Measurements from ENCODE around the gene GIMAP2.
"Not testable (repeated sequence)": the region's sequence is repeated elsewhere in the genome, so short reads cannot be mapped to it uniquely, and the experiment has no call there.

The GIMAP2 gene

GRCh38 chr7:150685219-150686029, at the start of gene GIMAP2:
Gene GIMAP2, plus strand, starts transcription at chr7:150685706. Its CDS starts 1,354 bp downstream, at chr7:150687060.
- DNase-seq: peak; percentile 74

DNA sequence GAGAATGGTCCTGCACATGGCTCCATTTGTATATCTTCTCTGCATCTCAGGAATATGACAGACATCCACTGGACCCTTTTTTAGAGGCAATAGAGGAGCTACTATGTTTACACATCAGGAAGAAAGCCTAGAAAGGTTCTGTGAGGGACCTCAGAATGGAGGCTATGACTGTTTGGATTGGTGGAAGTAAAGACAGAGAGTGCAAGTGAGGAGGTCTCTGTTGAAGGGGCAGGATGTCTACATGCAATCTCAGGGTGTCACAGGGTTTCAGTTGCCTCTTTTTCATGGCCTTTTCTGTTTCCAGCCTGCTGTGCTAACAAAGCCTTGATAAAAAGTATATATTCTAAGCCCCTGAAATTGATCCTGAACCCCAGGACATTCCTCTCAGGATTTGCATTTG, 43.7 kb upstream of the GIMAP2 start:
- DNase-seq: no peak

DNA sequence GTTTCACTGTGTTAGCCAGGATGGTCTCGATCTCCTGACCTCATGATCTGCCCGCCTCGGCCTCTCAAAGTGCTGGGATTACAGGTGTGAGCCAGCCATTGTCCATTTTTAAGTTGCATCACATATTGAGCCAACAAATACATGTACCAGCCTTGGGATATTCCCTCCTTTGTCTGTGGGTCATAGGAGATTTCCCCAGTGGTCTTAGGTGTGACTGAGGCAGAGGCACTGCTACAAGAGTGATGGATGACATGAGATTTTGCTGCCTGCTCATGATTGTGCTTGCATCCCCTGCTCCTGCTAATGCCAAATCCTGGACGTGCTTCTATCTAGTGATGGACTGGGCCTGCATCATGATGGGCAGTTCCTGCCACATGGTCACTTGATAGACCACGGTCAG, 42.6 kb upstream of the GIMAP2 start:
- DNase-seq: no peak

GRCh38 chr7:150645259-150646020, 40.1 kb upstream of the GIMAP2 start:
- no peak for DNase-seq

- peak; percentile 62 for DNase-seq
Observed at GRCh38 chr7:150648353-150649079, 37.0 kb upstream of the GIMAP2 start.

GRCh38 chr7:150649080-150649385, 36.5 kb upstream of the GIMAP2 start:
- DNase-seq: no peak

GRCh38 chr7:150654692-150655091, 30.8 kb upstream of the GIMAP2 start:
- DNase-seq: no peak

GRCh38 chr7:150656047-150656446, 29.5 kb upstream of the GIMAP2 start:
- no peak for DNase-seq

- DNase-seq: no peak
Observed at GRCh38 chr7:150657526-150657925, 28.0 kb upstream of the GIMAP2 start.

DNA sequence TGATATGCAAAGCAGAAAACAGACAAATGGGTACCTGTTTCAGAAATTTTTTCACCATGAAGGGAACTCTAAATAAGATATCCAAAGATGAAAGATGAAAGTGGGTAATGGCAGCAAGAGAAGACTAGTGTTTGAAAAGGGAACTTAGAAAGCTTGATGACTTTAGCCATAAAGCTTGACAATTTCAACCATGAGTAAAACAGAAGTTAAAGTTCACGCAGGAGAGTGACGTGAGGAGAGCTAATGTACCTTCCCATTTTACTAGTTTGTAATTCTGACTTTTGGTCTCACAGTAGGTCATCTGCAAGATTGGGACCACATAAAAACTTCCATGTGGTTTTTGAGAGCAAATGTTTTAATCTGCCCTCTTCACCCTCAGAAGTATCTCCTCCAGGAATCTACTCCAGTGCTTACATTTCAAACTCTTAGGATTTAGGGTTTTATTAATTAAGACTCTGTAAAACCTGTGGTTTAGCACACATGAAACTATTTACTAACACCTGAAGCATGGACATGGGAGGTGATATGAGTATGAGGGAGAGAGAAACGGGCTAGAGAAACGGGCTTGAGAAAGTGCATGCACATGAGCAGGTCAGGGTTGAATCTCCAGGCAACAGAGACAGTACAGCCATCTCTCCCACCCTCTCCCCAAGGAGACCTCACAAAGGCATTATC, 24.4 kb upstream of the GIMAP2 start:
- no peak for DNase-seq

GRCh38 chr7:150662821-150663220, 22.7 kb upstream of the GIMAP2 start:
- not testable (repeated sequence) for DNase-seq

DNA sequence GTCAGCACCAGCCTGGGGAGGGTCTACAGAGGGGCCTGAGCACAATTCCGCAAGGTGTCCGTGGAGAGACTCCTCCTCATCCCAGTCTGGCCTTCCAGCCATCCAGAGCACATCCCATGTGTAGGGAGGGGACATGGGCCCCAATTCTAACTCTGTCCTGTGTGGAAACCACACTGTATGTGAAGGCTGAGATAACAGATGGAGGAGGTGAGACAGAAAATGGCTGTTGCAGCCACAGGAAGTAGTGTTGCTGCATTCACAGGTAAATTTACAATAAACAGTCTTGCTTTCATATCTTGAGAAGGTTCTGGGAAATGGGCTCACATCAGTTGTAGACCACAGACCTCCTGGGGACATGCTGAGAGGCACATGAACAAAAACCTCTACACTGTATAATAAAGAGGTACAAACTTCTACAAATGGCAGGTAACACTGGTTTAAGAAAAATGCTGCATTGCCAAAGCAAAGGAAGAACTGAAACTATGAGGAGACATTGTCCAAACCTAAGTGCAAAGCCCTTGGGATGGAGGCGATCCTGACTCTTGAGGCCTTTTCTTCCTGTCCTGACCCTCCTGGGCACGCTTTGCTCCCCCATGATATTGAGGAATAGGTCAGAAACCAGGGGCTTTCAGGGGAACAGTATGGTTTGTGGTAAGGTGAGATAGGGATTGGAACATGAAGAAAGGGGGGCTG, 21.6 kb upstream of the GIMAP2 start:
- peak; percentile 65 for DNase-seq

GRCh38 chr7:150665089-150665748, 20.3 kb upstream of the GIMAP2 start:
- DNase-seq: no peak

DNA sequence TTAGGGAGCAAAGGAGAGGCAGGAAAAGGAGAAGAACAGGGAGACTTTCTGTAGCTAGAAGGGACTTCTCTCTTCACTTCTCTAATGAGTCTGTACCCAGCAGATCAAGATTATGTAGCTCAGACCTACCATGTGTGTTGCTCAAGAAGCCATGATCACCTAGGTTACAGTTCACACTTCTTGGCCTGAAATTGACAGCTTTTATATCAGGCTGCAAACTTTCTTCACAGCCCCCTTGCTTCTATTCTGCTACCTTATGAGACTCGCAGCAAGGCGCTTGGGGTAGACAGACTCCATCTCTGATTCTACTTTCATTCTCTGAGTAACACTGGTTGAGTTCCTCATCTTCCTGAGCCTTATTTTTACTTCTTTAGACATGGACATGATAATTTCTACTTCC, 19.6 kb upstream of the GIMAP2 start:
- peak; percentile 63 for DNase-seq

GRCh38 chr7:150666412-150666811, 19.1 kb upstream of the GIMAP2 start:
- no peak for DNase-seq

GRCh38 chr7:150668472-150668911, 17.0 kb upstream of the GIMAP2 start:
- DNase-seq: peak; percentile 85

DNA sequence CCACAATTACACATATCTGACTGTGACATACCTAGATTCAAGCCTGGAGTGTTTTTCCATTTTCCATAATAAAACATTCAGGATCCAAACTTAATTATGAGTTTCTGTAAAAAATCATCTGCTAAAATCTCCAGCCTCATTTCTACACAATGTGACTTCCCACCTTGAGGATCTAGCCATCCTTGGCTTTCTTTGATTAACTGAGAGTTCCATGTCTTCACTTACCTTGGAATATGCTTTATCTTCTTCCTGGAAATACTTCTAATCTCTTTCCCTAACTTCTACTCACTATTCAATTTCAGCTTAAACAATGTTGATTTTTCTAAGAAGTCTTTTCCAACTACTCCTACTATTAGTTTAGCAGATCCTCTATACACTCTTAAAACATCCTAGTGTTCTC, 16.5 kb upstream of the GIMAP2 start:
- DNase-seq: no peak

DNA sequence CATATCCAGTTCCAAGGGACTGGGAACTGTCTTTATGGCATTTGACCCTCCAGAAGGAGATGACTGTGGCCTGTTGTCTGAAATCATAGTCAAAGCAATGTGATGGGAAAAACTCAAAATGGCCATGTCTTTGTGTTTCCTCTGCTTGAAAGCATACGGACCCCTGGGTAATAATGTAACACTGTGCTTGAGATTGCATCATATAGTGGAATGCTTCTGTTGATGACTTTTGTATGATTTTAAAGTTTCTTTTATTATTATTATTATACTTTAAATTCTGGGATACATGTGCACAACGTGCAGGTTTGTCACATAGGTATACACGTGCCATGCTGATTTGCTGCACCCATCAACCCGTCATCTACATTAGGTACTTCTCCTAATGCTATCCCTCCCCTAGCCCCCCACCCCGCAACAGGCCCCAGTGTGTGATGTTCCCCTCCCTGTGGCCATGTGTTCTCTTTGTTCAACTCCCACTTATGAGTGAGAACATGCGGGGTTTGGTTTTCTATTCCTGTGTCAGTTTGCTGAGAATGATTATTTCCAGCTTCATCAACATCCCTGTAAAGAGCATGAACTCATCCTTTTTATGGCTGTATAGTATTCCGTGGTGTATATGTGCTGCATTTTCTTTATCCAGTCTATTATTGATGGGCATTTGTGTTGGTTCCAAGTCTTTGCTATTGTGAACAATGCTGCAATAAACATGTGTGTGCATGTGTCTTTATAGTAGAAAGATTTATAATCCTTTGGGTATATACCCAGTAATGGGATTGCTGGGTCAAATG, 13.5 kb upstream of the GIMAP2 start:
- not testable (repeated sequence) for DNase-seq

DNA sequence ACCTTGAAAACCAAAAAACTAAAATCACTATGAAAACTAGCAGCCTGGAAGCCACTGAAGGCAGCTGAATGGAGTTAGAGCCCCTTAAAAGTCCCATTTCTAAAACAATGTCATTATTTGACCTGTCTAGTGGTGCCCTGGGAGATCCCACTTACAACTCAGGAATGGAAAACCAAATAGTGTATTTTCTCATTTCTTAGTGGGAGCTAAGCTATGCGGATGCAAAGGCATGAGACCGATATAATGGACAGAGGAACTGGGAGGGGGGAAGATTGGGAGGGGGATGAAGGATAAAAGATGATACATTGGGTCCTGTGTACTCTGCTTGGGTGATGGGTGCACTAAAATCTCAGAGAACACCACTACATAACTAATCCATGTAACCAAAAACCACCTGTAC, 9.8 kb upstream of the GIMAP2 start:
- DNase-seq: no peak

- DNase-seq: peak; percentile 23
Observed at GRCh38 chr7:150676276-150676675, 9.2 kb upstream of the GIMAP2 start.

- DNase-seq: peak; percentile 79
Observed at GRCh38 chr7:150676854-150677253, 8.7 kb upstream of the GIMAP2 start.

Measured in CD4-positive, alpha-beta T cell treated with Interleukin-12 subunit alpha and Interleukin-12 subunit beta, for 1 hour (primary cell).